GM13977 (cell line): ENCODE measurements around the gene KREMEN1.

Experiments
- DNase-seq: peaks from one replicate; pipeline ENCODE4 v3.0.0; 2012; ENCODE audit warnings: low spot score
- CTCF ChIP-seq: IDR thresholded peaks from 2 replicates; pipeline ENCODE4 v1.5.1; 2012; ENCODE audit warnings: mild to moderate bottlenecking, control low read depth; ENCODE audit not compliant: insufficient read depth; ENCODE audit errors: extremely low read depth, missing control alignments
- in situ Hi-C: fragments of 300-500 bp; cut with MboI; formaldehyde crosslinking; loops from one replicate; pipeline ENCODE4 v1.12.0; 2022; ENCODE audit warnings: low sequenced_read_pairs, low pct_unique_long_range_greater_than_20kb, mixed read lengths, inconsistent platforms; ENCODE audit not compliant: unreplicated experiment

KREMEN1 gene

GRCh38 chr22:29166180-29166579, 93.3 kb downstream of the KREMEN1 start:
- in situ Hi-C loops, result no loop called here
- TF ChIP-seq CTCF, result no peak
- peak; percentile 5 for DNase-seq

DNA sequence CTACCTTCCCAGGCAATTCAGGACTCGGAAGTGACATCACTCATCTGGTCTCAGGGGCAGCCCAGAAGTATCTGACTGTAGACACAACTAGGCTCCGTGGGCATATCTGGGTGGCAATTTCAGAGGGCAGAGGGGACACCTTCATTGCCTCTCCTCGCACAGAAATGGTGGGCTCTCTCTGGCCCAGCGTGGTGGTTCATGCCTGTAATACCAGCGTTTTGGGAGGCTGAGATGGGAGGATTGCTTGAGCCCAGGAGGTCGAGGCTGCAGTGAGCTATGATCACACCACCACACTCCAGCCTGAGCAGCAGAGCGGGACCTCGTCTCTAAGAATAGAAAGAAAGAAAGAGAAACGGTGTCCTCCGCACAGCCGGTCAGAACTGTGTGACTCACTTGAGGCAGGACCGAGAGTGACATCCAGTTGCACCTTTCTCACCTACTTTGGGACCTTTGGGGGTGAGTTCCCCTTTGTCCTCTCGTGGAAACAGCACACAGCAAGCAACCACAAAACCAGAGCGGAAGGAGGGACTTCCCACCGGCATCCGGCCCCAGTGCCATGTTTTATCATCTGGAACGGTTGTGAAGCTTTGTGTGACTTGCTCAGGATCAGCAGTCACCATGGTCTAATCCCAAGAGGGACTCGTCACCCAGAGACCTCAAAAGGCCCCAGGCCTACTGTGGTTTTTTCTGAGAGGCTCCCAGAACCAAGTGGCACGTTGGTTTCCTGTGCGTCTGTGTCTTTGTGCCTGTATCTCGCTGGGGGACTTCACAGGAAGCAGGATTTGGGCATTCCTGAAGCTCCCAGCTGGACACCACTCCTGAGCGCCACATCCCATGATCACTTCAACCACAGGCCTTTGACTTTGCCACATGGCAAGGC, 94.4 kb downstream of the KREMEN1 start:
- in situ Hi-C loops, result no loop called here
- DNase-seq, result peak; percentile 87
- TF ChIP-seq CTCF, result no peak

- in situ Hi-C loops, result no loop called here
- TF ChIP-seq CTCF, result no peak
- DNase-seq, result no peak
These were observed 98.9 kb downstream of the KREMEN1 start for GRCh38 chr22:29171721-29172120.

DNA sequence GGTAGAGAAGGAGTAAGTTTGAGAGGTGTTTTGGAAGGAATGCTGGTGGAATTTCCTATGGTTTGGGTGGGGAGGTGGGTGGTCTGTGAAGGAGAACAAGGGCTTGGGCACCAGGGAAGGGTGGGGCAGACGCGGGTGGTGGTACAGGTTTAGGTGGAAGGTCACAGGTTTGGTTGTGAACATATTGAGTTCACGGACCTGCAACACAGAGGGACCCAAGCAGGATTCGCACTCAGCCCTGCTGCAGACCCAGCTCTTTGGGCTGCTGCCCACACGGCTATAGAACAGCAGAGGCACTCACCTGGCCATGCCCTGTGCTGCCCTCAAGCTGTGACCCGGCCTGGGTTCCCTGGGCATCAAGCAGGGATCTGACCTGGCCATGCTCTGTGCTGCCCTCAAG, 99.4 kb downstream of the KREMEN1 start:
- TF ChIP-seq CTCF, result no peak
- in situ Hi-C loops, result no loop called here

DNA sequence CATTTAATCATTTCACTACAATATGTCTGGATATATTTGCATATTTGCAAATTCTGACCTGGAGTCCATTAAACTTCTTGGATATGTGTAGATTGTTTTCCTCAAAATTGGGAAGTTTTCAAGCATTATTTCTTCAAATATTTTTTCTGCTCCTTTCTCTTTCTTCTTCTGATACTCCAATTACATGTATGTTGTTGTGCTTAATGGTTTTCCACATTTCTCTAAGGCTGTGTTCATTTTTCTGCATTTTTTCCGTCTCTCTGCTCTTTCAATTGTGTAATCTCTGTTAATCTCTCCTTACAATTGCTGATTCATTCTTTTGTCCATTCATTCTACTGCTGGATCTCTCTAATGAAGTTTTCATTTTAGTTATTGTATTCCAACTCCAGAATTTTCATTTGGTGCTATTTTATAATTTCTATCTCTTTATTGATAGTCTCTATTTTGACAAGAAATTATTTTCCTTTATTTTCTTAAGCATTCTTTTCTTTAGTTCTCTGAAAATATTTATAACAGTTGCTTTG, 102.5 kb downstream of the KREMEN1 start:
- in situ Hi-C loops, result no loop called here
- no peak for TF ChIP-seq CTCF
- DNase-seq, result no peak

More for the DNA sequence above, 99.4 kb downstream of the KREMEN1 start:
- no peak for DNase-seq

- TF ChIP-seq CTCF, result no peak
- no peak for DNase-seq
- in situ Hi-C loops, result no loop called here
These were observed 111.4 kb downstream of the KREMEN1 start for GRCh38 chr22:29183971-29184848.
